NCI-H345 (cell line): ENCODE measurements around the gene SHTN1.

Experiments used
- DNase-seq: peaks from one replicate; lab custom pipeline; 2025; lab: John Stamatoyannopoulos, UW

SHTN1 gene

DNA sequence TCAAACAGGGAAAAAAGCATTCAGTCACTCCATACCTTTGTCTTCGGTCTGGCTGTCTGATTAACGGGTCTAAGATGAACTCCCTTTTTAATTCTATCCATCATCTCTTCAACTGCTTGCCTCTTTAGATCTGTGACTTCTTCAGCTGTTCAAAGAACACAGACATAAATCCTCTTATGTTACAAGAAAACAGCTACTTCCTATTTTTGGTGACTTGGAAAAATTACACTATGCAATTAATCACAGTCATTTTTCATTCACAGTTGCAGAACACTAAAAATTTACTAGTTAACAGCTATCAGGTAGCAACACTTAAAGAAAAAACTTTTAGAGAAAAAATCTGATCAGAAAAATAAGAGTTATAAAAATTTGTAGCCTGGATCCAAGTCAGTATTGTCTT, 89.6 kb downstream of the SHTN1 start:
- DNase-seq = no peak

DNA sequence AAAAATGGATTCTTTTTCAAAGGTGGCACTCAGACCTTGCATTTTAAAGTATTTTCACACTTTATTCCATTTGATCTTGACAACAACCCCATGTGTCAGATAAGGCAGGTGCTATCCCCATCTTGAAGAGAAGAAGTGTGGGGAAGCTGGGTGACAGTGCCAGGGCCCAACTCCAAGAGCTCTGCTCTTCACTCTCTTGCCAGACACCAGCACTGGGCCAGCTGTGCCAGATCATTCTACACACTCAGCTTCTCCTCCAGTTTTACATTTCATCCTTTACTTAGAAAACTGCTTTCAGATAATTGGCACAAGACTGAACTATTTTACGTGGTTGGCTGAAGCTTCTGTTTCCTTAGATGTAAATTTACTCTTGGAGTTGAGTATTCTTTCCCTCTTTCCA, 91.3 kb downstream of the SHTN1 start:
- DNase-seq = no peak

DNA sequence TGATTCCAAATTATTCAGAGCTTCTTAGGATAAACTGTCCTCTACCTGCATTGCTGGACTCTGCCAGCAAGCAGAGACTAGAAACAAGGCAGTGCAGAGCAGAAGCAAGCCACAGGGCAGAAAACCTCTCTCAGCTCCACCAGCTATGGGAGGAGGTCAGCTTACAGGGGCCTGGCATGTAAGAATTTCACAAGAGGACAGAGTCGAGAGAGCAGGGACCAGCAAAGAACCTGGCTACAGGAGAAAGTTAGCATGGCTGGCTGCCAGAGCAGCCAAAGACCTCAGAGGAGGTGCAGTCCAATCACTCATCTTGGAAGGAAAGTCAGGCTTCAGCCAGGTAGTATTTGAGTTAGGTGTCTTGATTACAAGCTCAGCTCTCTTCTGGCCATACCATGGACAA, 92.8 kb downstream of the SHTN1 start:
- DNase-seq = no peak

DNA sequence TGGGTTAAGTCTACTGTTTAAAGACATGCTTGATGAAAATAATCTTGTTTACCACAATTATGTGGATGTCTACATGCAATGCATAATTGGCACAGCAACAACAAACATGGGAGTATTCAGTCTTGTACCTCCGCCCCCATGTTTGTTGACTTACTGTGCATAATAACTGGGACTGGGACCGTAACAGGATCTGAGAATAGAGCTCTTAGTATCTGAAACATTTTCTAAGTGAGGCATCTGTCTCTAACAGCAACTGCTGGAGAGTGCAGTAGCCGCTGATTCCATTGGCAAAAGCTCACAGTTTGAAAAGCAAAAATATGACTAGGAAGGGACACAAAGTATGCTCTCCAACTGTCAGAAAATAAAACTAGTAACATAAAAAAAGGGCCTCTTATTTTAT, 94.1 kb downstream of the SHTN1 start:
- no peak for DNase-seq

DNA sequence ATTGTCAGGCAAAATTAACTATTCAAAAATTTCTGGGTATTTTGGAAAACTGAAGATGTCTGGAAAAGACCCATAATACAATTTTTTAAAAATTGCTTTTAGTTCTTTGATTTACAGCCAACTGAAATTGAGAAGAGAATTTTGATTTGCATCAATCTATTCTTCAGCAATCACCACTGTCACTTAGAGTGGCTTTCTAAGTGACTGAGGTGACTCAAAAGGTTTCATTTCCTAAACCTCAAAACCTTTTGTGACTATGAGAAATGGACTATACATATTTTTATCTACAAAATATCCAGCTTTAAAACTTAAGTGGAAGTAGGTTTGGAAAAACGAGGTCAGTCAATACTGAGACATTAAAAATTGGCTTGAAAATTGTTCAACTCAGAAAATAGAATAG, 95.7 kb downstream of the SHTN1 start:
- no peak for DNase-seq

DNA sequence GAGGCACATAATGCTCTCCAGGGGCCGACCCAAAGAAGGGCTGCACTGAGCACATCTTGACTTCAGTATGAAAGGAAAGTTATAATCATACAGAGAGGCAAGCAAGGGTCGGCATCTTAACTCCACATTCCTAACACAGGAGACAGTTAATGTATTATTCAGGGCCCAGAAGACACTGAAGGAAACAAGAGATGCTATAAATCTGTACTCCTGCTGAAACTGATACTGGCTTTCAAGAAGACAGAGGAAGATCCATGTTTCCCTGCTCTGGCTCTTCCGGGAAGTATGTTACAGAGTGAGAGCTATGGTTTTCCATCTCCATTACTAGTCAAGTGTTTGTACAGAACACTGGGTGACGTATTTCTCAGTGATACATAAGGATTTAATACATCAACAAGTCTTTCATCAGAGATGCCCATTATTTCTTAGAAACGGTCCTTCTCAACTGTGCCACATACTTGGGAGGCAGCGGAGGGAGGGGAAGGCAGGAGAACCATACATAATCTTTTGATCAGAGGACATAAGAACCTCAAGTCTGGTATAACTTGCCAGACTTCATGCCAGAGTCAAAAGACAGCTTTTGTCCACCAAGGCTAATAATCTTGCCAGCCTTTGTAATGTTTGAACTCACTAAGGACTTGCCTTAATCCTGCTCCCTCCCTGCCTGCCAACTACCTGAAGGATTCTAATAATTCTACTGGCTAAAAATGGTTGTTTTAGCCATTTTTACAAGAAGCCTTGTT, 97.6 kb downstream of the SHTN1 start:
- no peak for DNase-seq

DNA sequence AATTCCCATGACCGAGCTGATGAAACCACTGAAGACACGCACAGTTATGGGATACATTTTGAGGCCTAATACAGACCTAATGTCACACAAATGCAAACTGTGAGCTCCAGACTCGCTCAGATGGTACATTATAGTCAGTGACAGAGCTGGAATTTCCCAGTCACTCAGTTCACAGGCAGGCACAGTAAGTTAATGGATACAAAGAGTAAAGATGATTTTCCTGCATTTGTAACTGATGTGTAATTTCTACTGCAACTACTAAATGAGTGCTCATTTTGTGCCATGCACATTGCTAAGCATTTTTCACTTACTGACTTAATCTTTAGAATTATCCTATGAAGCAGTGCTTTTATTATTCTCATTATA, 99.2 kb downstream of the SHTN1 start:
- no peak for DNase-seq

DNA sequence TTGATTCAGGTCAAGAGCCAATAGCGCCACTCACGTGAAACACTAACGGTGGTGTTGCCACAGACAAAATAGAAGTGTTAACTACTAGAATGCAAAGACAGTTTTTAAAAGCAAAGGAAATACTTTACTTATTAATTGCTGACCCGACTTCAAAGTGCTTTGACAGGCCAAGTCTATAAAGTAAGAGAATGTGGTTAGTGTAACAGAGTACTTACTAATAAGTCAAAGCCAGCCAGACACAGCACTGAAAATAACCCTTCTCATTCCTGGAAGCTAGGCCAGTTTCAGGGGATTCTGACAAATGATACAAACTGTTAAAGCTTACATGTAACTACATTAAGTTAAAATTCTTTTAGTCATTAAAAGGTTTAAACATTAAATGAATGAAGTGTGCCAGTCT, 105.4 kb downstream of the SHTN1 start:
- no peak for DNase-seq

DNA sequence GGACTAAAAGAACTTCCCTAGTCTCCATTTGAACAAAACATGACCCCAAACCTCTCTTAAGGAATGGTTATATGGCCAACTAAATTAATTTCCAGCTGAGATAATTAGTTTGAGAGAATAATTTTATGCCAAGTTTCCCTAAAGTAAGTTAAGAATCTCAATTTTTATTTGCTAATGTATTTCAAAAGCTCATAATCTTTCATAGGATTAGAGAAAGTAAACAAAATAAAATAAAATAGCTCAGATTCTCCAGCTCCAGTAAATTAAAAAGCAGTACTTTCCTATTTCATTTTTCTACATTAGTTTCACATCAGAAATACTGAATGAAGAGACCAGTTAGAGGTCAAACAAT, 111.3 kb downstream of the SHTN1 start:
- no peak for DNase-seq

DNA sequence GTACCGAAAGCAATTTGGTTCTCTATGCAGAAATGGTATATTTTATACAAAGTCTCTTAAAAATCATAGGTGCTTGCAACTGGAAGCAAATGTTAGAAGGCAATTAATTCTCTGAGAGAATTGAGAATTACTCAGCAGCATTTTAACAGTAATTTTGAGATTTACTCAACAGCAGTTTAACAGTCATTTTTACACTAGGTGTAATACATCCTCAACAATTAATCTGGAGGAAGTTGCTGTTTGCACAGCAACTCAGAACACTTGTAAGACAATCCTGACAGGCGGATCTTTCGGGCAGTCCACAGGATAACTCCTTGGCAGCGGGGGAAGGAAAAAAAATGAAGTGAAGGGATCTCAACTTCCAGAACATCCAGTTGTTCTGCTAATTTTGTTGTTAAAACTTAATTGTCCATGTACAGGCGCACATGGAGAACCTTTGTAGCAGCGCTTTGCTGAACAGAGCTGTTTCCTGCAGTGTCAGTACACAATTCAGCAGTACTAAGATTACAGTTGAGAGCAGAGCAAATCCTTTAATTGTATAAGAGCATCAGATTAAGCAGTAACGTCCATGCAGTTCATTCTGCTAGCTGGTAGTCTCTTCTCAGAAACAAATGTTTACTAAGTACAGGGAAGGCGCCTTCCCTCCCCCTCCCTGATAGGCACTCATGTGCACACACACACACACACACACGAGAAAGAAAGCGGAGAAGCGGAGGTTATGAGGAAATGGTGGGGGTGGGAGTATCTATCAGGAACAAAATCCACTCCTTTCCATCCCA, 111.9 kb downstream of the SHTN1 start:
- peak; percentile 65 for DNase-seq

DNA sequence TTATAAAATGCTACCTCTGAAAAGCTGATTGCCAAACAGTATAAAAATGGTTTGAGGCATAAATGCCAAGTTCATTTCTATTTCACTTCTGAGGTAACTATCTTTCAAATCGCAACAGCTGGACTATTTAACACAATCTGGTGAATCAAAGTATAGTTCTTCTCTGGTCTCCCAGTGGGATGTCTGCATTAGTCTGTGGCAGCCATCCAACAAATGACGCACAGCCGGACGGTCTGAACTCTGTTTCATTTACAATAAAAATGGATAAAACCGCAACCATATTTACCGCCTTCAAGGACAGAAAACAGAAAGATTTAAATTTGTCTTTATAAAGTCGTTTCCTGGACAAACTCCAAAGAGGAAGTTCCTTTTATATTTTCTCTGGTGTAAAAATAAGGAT, 113.8 kb downstream of the SHTN1 start:
- peak; percentile 79 for DNase-seq

DNA sequence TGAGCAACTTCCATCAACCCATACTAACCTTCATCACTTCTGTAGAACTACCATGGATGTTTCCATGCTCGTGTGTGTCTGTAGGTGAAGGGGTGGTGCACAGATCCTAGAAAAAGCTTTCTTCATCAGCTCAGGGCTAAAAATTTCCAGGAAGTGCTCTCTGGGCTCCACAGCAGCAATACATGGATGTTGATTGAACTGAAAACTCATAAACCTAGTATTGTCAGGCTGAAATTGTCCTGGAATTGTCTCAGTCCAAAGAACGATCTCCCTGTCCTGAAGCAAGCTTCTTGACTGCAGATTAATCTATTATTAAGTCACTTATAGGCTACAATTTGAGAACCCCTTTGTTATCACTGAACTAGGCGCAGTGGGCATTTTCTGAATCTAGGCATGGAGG, 115.9 kb downstream of the SHTN1 start:
- DNase-seq = no peak

DNA sequence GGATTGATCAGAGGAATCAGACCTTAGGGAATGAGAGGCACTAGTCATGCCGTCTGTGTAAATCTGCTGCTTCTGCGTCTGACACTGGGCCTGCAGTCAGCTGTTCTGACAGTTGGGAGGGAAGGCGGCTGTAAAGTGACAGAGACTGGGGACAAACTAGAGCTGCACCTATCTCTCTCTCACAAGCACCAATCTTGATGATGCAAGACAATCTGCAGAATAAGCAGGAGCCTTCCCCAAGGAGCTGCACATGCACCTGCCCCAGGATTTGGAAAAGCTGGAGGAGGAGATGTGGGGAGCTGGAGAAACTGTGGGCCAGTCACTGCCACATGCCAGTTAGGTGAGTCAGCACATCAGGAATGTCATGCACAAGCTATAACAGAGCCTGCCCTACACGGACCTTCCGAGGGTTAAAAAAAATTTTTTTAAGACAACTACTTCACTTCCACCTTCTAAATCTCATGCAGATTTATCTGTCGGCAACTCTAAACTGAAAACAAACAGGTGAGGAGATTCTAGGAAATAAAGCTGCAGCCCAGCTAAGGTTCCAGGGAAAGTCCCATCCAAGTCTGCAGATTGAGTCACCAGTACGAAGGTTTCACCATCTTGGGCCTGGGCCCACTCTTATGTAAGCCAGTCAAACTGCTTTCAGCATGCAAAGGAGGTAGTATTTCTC, 116.5 kb downstream of the SHTN1 start:
- no peak for DNase-seq

DNA sequence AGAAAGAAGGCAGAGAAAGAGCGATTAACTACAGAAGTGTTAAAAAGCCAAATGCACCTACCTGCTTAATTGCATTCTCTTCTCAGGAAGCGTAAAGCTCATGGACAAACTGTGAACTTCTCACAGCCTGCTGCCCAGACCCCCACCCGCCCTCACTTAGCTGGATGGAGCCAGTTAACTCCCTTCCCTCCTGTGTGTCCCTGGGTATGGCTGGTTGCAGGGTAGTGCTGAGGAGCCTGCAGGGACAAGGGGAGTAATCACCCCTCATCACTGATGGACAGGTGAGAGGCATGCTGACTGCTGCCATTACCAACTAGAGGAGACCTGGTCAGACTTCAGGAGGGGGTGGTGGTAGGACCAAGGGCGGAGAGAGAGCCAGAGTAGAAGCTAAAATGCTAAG, 118.2 kb downstream of the SHTN1 start:
- no peak for DNase-seq

DNA sequence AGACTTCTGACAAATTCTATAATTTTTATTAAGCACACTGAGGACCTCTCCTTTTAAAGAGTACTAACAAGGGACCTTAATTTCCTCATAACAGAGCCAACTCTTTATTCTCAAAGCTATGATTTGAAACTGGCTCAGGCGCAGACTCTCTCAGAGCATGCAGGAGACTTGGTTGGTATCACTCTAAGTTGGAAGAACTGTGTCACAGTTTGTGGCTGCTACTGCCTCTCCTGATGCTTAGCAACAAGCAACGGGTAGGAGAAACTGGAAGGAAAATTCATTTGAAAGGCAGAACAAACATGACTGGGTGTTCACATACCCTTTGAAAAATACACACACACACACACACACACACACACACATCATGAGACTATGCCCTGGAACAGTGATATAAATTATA, 122.3 kb downstream of the SHTN1 start:
- no peak for DNase-seq

DNA sequence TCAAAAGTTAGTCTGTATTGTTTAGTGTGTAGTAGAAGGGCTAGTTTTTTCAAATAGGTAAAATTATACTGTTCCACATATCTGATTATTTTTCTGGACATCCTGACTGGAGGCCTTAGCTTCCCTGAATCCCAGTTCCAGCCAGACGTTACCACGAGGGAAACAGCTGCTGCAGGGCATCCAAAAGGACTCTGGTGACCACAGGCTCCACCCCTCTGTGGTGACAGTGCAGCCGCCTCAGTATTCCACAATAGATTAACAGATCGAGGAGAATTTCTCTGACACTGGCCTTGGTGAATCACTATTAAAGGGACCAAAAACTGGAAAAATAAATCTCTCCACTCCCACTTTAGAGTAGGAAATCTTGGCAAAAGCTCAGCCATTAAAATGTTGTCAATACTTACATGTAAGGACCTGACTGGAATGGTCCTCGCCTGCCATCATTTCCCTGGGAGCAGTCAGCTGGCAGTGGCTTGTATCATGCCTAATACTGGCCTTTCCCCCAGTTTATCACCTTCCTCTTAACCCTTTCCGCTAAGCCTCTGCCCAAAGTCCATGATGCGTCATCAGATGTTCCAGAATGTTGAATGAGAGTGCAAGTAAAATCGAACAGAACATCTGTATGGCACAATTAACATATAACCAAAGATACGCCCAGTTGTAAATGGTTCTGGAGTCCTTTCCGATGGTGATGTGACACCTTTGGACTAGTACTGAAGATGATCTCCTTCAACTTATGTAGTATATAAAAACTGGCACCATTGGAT, 124.1 kb downstream of the SHTN1 start:
- no peak for DNase-seq

DNA sequence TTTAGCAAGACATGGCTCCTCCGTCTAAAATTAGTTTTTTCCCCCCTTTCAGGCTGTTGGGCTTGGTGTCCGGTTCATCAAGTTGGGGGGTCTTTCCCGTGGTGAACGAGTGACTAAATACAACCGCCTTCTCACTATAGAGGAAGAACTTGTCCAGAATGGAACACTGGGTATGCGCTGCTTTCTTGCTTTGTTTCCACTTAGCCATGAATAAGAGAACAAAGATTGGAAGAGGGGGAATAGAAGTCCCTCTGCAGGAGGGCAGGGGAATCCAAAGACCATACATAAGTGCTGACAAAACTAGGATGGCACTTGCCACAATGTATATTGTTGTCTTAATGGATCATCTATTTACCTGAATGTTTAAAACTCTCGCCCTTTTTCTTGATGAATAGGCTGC, 125.2 kb downstream of the SHTN1 start:
- peak; percentile 23 for DNase-seq

DNA sequence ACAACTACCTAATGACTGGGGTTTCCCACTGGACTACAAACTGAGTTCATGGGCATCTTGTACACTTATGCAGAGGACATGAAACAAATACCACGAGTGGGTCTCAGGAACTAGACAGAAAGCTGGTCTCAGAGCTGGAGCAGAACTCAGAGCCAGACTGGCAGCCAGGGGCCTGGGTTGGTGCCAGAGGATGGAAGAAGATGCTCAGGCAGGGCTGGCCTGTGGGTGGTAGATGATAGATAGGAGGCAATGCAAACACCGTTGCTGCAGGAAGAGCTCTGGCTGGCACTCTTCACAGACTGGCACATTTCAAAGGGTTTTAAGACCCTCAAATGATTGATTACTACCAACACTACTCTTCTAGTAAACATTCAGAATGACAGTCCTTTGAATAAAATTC, 126.9 kb downstream of the SHTN1 start:
- DNase-seq = peak; percentile 12

DNA sequence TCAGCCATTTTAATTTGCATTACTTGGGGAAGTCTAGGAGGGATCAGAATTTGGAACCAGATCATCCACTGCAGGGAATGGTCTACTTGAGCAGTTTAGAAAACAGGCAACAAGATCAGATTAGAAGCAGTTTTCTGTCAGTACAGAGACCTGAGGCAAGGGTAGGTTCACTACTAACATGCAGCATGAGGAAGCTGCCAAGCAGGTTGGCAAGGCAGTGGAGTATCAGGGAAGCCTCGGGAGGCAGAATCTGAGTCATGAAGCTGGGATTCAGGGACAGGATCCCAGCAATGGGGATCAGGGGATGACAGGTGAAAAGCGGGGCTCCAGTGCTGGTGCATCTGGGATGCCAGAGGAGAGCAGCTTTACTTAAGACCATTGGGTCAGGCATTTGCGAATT, 127.6 kb downstream of the SHTN1 start:
- no peak for DNase-seq

DNA sequence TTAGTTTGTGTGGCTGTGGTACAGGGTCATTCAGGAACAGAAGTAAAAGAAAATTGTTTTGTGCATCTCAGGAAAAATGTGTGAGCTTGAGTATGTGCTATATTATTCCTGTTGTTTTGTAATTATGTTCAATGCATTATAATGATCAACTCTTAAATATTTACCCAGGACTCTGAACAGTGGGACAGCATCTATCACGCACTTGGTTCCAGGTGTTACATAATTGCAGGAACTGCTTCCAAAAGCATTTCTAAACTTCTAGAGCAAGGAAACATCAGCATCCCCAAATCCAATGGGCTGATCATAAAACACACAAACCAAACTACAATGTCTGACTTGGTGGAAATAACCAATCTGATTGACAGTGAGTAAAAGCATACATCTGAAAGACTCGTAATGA, 129.1 kb downstream of the SHTN1 start:
- DNase-seq = no peak

DNA sequence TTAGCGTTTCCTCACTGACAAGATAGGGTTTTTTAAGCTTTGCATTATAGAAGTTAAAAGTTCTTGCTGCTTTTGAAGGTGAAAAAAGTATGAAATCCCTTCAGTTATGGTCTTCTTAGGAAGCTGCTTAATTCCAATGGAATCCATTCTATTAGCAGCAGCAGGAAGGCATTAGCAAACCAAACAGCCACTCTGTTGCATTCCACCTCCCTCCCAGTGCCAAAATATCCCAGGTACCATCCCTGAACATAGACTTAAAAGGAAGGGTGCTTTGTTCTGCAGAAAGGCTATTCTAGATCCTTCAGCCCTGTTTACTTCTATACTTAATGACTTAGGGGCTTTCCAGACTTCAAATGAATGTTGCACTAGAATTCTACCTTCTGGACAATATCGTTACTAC, 131.9 kb downstream of the SHTN1 start:
- DNase-seq = no peak

DNA sequence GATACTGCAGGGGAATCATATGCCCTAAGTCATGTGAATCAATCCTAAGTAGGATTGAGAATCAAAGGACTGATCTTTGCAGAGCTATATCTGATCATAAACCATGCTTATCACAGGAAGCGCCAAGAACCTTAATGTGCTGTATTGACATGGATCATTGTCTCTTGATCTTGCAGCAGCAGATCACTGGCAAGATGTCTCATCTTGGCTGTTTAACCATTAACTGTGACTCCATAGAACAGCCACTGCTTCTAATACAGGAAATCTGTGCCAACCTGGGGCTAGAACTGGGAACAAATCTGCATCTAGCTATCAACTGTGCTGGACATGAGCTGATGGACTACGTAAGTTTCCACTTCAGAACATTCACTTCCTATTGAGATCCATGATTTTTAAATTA, 134.0 kb downstream of the SHTN1 start:
- no peak for DNase-seq

DNA sequence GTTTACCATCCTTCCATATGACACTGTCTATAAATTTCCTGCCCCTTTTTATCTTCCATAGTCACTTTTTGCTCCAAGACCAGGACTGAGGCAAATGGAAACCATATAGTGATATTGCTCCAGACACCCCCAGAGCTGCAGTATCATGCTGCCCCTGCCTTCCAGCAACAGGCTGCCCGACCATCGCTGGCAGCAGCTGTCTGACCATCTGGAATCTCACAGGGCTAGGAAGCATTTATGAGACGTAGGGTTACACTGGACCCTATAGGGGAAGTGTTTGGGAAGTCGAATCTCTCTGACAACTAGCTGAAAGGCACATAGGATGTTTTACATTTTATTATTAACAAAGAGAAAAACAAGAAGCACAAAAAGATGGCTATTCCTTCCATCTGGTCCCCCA, 136.3 kb downstream of the SHTN1 start:
- no peak for DNase-seq
